Subcutaneous abdominal adipose tissue (tissue), 5 donors: Measurements from ENCODE around the gene GOLGA8O.
"Not testable (repeated sequence)": the region's sequence is repeated elsewhere in the genome, so short reads cannot be mapped to it uniquely, and the experiment has no call there.

Experiments used
- H3K27ac ChIP-seq: one replicate; pipeline ENCODE4 v1.7.0; 2013; ENCODE audit warnings: low read depth, mild to moderate bottlenecking, inconsistent platforms, low read length, moderate library complexity
- H3K27me3 ChIP-seq, 5 donors: one replicate each; pipeline ENCODE4 v1.7.0; 2013; ENCODE audit warnings: low read length in 5 of 5, inconsistent platforms in 1 of 5; ENCODE audit not compliant: control insufficient read depth in 5 of 5, insufficient read depth in 4 of 5
- H3K36me3 ChIP-seq, 5 donors: one replicate each; pipeline ENCODE4 v1.7.0; 2013; ENCODE audit warnings: low read length in 5 of 5; ENCODE audit not compliant: control insufficient read depth in 5 of 5, insufficient read depth in 5 of 5
- H3K4me1 ChIP-seq, 5 donors: one replicate each; pipeline ENCODE4 v1.7.0; 2013; ENCODE audit warnings: low read length in 5 of 5, mild to moderate bottlenecking in 3 of 5, moderate library complexity in 1 of 5; ENCODE audit not compliant: control insufficient read depth in 5 of 5, insufficient read depth in 5 of 5
- H3K4me3 ChIP-seq, 5 donors: one replicate each; pipeline ENCODE4 v1.7.0; 2013; ENCODE audit warnings: low read length in 5 of 5, low read depth in 1 of 5
- H3K9ac ChIP-seq, 5 donors: one replicate each; pipeline ENCODE4 v1.7.0; 2013; ENCODE audit warnings: low read length in 5 of 5, mild to moderate bottlenecking in 4 of 5, moderate library complexity in 3 of 5
- H3K9me3 ChIP-seq, 5 donors: one replicate each; pipeline ENCODE4 v1.7.0; 2013; ENCODE audit warnings: low read length in 5 of 5; ENCODE audit not compliant: control insufficient read depth in 5 of 5
- donor health status: healthy.
- donor health status: healthy.
- donor health status: healthy.
- donor health status: healthy.
- donor health status: healthy.

GOLGA8O gene, protein sequence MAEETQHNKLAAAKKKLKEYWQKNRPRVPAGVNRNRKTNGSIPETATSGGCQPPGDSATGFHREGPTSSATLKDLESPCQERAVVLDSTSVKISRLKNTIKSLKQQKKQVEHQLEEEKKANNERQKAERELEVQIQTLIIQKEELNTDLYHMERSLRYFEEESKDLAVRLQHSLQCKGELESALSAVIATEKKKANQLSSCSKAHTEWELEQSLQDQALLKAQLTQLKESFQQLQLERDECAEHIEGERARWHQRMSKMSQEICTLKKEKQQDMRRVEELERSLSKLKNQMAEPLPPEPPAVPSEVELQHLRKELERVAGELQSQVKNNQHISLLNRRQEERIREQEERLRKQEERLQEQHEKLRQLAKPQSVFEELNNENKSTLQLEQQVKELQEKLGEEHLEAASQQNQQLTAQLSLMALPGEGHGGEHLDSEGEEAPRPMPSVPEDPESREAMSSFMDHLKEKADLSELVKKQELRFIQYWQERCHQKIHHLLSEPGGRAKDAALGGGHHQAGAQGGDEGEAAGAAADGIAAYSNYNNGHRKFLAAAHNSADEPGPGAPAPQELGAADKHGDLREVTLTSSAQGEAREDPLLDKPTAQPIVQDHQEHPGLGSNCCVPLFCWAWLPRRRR

GRCh38 chr15:32455534-32455933, at the start of gene GOLGA8O:
Gene GOLGA8O, minus strand, starts transcription at chr15:32455634. Its CDS starts 98 bp downstream, at chr15:32455536.
- not testable (repeated sequence) for H3K27me3 ChIP-seq, H3K4me3 ChIP-seq, H3K27ac ChIP-seq, H3K9me3 ChIP-seq, H3K4me1 ChIP-seq, H3K36me3 ChIP-seq, H3K9ac ChIP-seq

DNA sequence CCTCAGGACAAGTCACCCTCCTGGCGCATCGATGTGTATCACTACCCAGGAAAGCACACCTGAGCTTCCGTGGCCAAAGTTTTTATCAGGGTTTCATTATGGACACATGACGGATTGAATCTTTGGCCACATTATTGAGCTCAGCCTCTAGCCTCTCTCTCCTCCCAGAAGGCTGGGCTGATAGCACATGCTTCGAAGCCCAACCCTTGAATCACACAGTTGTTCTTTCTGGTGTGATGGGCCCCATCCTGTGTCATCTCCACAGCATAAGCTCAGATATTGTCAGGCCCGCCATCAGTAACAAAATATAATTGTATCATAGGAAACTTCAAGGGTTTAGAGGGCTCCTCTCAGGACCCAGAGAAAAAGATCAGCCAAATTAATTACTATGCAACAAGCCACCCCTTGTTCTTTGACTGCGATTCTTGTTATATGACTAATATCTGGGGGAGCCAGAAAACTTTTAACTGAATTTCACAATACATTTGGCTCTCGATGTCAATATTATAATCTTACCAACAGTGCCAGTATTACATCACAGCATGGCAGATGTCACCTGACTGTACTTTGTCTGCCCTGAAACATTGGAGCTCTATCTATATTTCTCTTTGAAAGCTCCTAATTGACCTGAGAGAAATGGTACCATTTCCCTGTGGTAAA, 48.8 kb upstream of the GOLGA8O start:
- not testable (repeated sequence) for H3K4me1 ChIP-seq, H3K36me3 ChIP-seq, H3K9me3 ChIP-seq, H3K27ac ChIP-seq, H3K9ac ChIP-seq, H3K4me3 ChIP-seq, H3K27me3 ChIP-seq

- H3K9ac ChIP-seq, H3K36me3 ChIP-seq, H3K9me3 ChIP-seq, H3K27ac ChIP-seq, H3K27me3 ChIP-seq, H3K4me3 ChIP-seq, H3K4me1 ChIP-seq: not testable (repeated sequence)
These were observed 47.5 kb upstream of the GOLGA8O start for GRCh38 chr15:32502946-32503345.

- H3K4me3 ChIP-seq, H3K27ac ChIP-seq, H3K9me3 ChIP-seq, H3K4me1 ChIP-seq, H3K36me3 ChIP-seq, H3K9ac ChIP-seq, H3K27me3 ChIP-seq: not testable (repeated sequence)
These were observed 37.3 kb upstream of the GOLGA8O start for GRCh38 chr15:32492768-32493167.

DNA sequence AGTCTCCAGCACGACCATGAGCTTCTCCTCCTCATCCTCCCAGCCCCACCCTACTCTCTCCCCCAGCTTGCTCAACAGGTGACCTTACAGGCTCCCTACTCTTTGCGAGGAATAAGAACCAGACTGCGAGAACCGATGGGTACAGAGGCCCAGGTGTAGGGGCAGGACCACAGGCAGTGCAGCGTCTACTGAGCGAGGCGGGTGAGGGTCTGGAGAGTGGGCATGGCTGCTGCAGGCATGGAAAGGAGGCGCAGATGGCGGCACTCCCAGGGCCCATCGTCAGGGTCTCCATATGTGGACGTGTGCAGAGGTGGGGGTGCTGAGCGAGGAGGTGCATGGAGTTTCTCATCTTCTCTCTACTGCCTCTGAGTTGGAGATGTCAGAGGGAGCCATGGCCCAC, 31.0 kb upstream of the GOLGA8O start:
- H3K4me3 ChIP-seq, H3K9ac ChIP-seq, H3K36me3 ChIP-seq, H3K27me3 ChIP-seq, H3K4me1 ChIP-seq, H3K27ac ChIP-seq, H3K9me3 ChIP-seq: not testable (repeated sequence)

DNA sequence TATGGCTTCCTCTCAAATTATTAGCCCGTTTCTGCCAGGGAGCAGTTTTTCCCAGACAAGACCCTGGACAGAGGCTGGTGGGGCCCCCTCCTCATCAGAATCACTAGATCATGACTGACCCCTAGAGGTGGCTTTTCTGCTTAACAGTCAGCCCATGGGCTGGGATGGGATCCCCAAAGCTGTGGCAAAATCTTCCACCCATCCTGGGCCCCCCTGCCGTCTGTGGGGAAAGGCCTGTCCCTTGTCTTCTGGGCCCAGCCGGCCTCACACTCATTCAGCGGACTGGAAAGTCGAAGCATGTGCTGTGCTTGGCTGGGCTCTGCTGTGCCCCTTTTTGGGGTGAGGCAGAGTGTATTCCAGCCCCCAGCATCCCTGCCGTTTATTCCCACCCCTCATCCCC, 27.9 kb upstream of the GOLGA8O start:
- not testable (repeated sequence) for H3K9ac ChIP-seq, H3K9me3 ChIP-seq

GRCh38 chr15:32481683-32482082, 26.2 kb upstream of the GOLGA8O start:
- H3K9me3 ChIP-seq: not testable (repeated sequence)

More for the DNA sequence above, 27.9 kb upstream of the GOLGA8O start:
- H3K27me3 ChIP-seq, H3K36me3 ChIP-seq, H3K27ac ChIP-seq, H3K4me3 ChIP-seq, H3K4me1 ChIP-seq: not testable (repeated sequence)

GRCh38 chr15:32468076-32468475, 12.6 kb upstream of the GOLGA8O start:
- not testable (repeated sequence) for H3K9ac ChIP-seq, H3K27ac ChIP-seq, H3K9me3 ChIP-seq, H3K4me1 ChIP-seq, H3K36me3 ChIP-seq, H3K27me3 ChIP-seq, H3K4me3 ChIP-seq

More at GRCh38 chr15:32481683-32482082, 26.2 kb upstream of the GOLGA8O start:
- H3K4me3 ChIP-seq, H3K27ac ChIP-seq, H3K4me1 ChIP-seq, H3K9ac ChIP-seq, H3K36me3 ChIP-seq, H3K27me3 ChIP-seq: not testable (repeated sequence)

DNA sequence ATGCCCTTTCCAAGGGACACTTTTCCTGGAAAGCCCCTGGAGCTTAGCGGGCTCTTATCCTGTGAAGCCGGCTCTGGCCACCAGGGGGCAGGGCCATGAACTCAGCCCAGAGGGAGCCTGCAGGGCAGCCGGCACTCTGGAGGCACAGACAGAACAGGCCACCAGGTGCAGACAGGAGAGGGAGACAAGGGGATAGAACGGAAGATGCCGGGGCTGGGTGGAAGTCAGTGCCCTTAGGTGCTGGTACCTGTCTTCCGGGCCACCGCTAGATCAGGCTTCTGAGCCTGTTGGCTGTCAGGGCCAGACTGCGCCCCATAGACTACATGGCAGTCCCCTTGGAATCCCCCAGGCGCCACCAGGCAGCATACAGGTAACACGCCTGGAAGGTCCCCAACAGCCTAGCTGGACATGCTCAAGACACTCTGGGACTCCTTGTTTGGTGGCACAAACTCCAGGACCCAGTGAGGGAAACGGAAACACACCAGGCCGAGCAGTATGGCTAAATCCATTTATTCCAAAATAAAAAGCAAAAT, 14.9 kb downstream of the GOLGA8O start:
- H3K4me3 ChIP-seq, H3K4me1 ChIP-seq, H3K36me3 ChIP-seq, H3K9me3 ChIP-seq, H3K27ac ChIP-seq, H3K27me3 ChIP-seq, H3K9ac ChIP-seq: not testable (repeated sequence)
